HEK293 (cell line): ENCODE data around the gene GABRA6.

Experiments used
- CTCF ChIA-PET: fragments of 350-600 bp; formaldehyde crosslinking; extraction: SDS; loops from one replicate; lab custom pipeline; 2021; ENCODE audit warnings: antibody characterized with exemption; lab: Yijun Ruan, JAX
- POLR2A ChIA-PET: fragments of 300-600 bp; formaldehyde crosslinking; extraction: SDS; loops from one replicate; lab custom pipeline; 2020; ENCODE audit warnings: antibody characterized with exemption, inconsistent platforms; lab: Yijun Ruan, JAX
- H3K27ac ChIP-seq: fragments of 200-500 bp; sonication (Bioruptor generic); 2 replicates; pipeline ENCODE4 v1.5.1; 2014; ENCODE audit warnings: low read depth, low read length, control low read depth, inconsistent platforms; ENCODE audit errors: extremely low read depth
- H3K36me3 ChIP-seq, 2 experiments: fragments of 200-500 bp in 1 of 2; sonication (Bioruptor generic) in 1 of 2; 1 replicate in 1 of 2; 2 replicates in 1 of 2; pipeline ENCODE4 v1.5.1; 2014 to 2017; ENCODE audit warnings: inconsistent platforms in 2 of 2, low read length in 2 of 2; ENCODE audit not compliant: control insufficient read depth in 2 of 2, insufficient read depth in 1 of 2
- H3K4me1 ChIP-seq: fragments of 200-500 bp; sonication (Bioruptor generic); 2 replicates; pipeline ENCODE4 v1.5.1; 2014; ENCODE audit warnings: mild to moderate bottlenecking, low read length, inconsistent platforms; ENCODE audit not compliant: control insufficient read depth, insufficient read depth
- H3K4me3 ChIP-seq: 2 replicates; pipeline ENCODE4 v1.5.1; 2011; ENCODE audit warnings: low read depth, mild to moderate bottlenecking, control low read depth, low read length, moderate library complexity
- H3K9me3 ChIP-seq: fragments of 200-500 bp; sonication (Bioruptor generic); 2 replicates; pipeline ENCODE4 v1.5.1; 2014; ENCODE audit warnings: low read depth, low read length, inconsistent platforms; ENCODE audit not compliant: control insufficient read depth, insufficient read depth
- GLI4 ChIP-seq: fragments of 450-650 bp; formaldehyde crosslinking; IDR thresholded peaks from 2 replicates; pipeline ENCODE4 v1.5.1; 2016; ENCODE audit warnings: missing biosample characterization, missing genetic modification characterization
- INSM2 ChIP-seq: fragments of 450-650 bp; formaldehyde crosslinking; IDR thresholded peaks from 2 replicates; pipeline ENCODE4 v1.5.1; 2016; ENCODE audit warnings: missing biosample characterization, missing genetic modification characterization
- SALL2 ChIP-seq: fragments of 450-650 bp; formaldehyde crosslinking; IDR thresholded peaks from 2 replicates; pipeline ENCODE4 v1.5.0; 2017; ENCODE audit warnings: missing biosample characterization, mild to moderate bottlenecking, missing genetic modification characterization, borderline replicate concordance
- ZBTB20 ChIP-seq: fragments of 450-650 bp; formaldehyde crosslinking; IDR thresholded peaks from 2 replicates; pipeline ENCODE4 v1.5.1; 2016; ENCODE audit warnings: missing biosample characterization, missing genetic modification characterization
- ZBTB7A ChIP-seq: fragments of 450-650 bp; formaldehyde crosslinking; IDR thresholded peaks from 2 replicates; pipeline ENCODE4 v1.5.1; 2016; ENCODE audit warnings: low read depth, missing biosample characterization, missing genetic modification characterization
- ZFP3 ChIP-seq: fragments of 450-650 bp; formaldehyde crosslinking; IDR thresholded peaks from 2 replicates; pipeline ENCODE4 v1.5.1; 2016; ENCODE audit warnings: low read depth, missing biosample characterization, missing genetic modification characterization
- ZFP37 ChIP-seq: fragments of 450-650 bp; formaldehyde crosslinking; IDR thresholded peaks from 2 replicates; pipeline ENCODE4 v1.5.1; 2016; ENCODE audit warnings: missing biosample characterization, missing genetic modification characterization
- ZNF114 ChIP-seq: fragments of 450-650 bp; formaldehyde crosslinking; IDR thresholded peaks from 2 replicates; pipeline ENCODE4 v1.5.0; 2017; ENCODE audit warnings: missing biosample characterization, missing genetic modification characterization
- ZNF138 ChIP-seq: fragments of 450-650 bp; formaldehyde crosslinking; IDR thresholded peaks from 2 replicates; pipeline ENCODE4 v1.5.1; 2016; ENCODE audit warnings: missing biosample characterization, missing genetic modification characterization, borderline replicate concordance
- ZNF157 ChIP-seq: fragments of 450-650 bp; formaldehyde crosslinking; IDR thresholded peaks from 2 replicates; pipeline ENCODE4 v1.5.1; 2016; ENCODE audit warnings: missing biosample characterization, missing genetic modification characterization
- ZNF175 ChIP-seq: fragments of 450-650 bp; formaldehyde crosslinking; IDR thresholded peaks from 2 replicates; pipeline ENCODE4 v1.5.1; 2016; ENCODE audit warnings: missing biosample characterization, missing genetic modification characterization
- ZNF239 ChIP-seq: fragments of 450-650 bp; formaldehyde crosslinking; IDR thresholded peaks from 2 replicates; pipeline ENCODE4 v1.5.1; 2016; ENCODE audit warnings: missing biosample characterization, missing genetic modification characterization
- ZNF302 ChIP-seq: fragments of 450-650 bp; formaldehyde crosslinking; IDR thresholded peaks from 2 replicates; pipeline ENCODE4 v1.5.1; 2016; ENCODE audit warnings: missing biosample characterization, missing genetic modification characterization, low read depth
- ZNF341 ChIP-seq: fragments of 450-650 bp; formaldehyde crosslinking; IDR thresholded peaks from 2 replicates; pipeline ENCODE4; 2016; ENCODE audit warnings: low read depth, missing biosample characterization, missing genetic modification characterization
- ZNF423 ChIP-seq: fragments of 450-650 bp; formaldehyde crosslinking; IDR thresholded peaks from 2 replicates; pipeline ENCODE4 v1.5.1; 2016; ENCODE audit warnings: missing biosample characterization, missing genetic modification characterization
- ZNF488 ChIP-seq: fragments of 450-650 bp; formaldehyde crosslinking; IDR thresholded peaks from 2 replicates; pipeline ENCODE4 v1.5.1; 2016; ENCODE audit warnings: missing biosample characterization, missing genetic modification characterization
- ZNF510 ChIP-seq: fragments of 450-650 bp; formaldehyde crosslinking; IDR thresholded peaks from 2 replicates; pipeline ENCODE4 v1.5.1; 2018; ENCODE audit warnings: mild to moderate bottlenecking, missing genetic modification characterization, missing biosample characterization; ENCODE audit not compliant: insufficient replicate concordance
- ZNF548 ChIP-seq: fragments of 450-650 bp; formaldehyde crosslinking; IDR thresholded peaks from 2 replicates; pipeline ENCODE4 v1.5.1; 2016; ENCODE audit warnings: missing biosample characterization, missing genetic modification characterization
- ZNF555 ChIP-seq: fragments of 450-650 bp; formaldehyde crosslinking; conservative IDR thresholded peaks from 2 replicates; pipeline ENCODE4 v1.5.1; 2017; ENCODE audit warnings: missing biosample characterization, mild to moderate bottlenecking, missing genetic modification characterization, inconsistent platforms
- ZNF768 ChIP-seq: fragments of 450-650 bp; formaldehyde crosslinking; IDR thresholded peaks from 2 replicates; pipeline ENCODE4 v1.5.1; 2018; ENCODE audit warnings: missing biosample characterization, mild to moderate bottlenecking, missing genetic modification characterization
- ZNF792 ChIP-seq: fragments of 450-650 bp; formaldehyde crosslinking; IDR thresholded peaks from 2 replicates; pipeline ENCODE4 v1.5.1; 2016; ENCODE audit warnings: missing biosample characterization, missing genetic modification characterization
- TF ChIP-seq, protein P1 (sequence below): fragments of 450-650 bp; formaldehyde crosslinking; IDR thresholded peaks from 2 replicates; pipeline ENCODE4 v1.5.1; 2016; ENCODE audit warnings: missing biosample characterization, missing genetic modification characterization
- TF ChIP-seq, protein P2 (sequence below): fragments of 450-650 bp; formaldehyde crosslinking; IDR thresholded peaks from 2 replicates; pipeline ENCODE4 v1.5.1; 2016; ENCODE audit warnings: missing biosample characterization, missing genetic modification characterization
- TF ChIP-seq, protein P3 (sequence below): fragments of 450-650 bp; formaldehyde crosslinking; IDR thresholded peaks from 2 replicates; pipeline ENCODE4 v1.5.1; 2017; ENCODE audit warnings: missing biosample characterization, missing genetic modification characterization

Gene GABRA6

DNA sequence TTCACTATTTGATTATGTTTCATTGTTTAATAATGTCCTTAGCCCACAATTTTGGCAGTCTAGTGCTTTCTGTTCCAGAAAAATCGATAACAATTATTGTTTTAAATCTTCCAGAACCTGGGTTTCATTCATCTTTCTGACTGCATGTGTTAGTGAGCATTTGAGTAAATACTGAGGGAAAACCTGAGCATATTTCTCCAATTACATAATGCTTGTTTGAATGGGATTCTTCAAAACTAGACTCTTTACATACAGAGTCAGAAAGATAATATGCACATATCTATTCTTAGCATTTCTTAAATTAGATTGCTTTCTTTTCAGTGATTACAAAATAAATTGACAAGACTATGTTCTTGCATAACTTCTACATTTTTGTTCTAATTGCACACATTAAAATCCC is 21.9 kb downstream of the GABRA6 start (continued):
- no peak for TF ChIP-seq ZFP3 (tag by site-specific recombination)

DNA sequence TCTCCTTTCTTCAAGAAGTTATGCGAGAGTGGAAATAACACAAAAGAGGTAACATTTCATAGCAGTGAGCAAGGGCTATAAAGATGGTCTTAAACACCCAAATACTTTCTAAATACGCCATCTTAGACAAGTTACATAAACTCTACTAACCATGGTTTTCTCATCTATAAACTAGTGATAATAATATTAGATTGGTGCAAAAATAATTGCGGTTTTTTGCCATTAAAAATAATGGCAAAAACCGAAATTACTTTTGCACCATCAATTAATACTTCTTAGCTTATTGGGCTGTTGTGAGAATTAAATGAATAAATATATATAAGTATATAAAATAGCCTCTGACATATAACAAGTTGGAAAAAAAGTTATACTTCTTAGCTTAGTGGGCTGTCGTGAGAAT is 23.7 kb downstream of the GABRA6 start:
- Histone ChIP-seq H3K27ac (no peak overlapping the region), H3K4me1 (no peaks in the 10 kb centered on the region), H3K4me3 (no peak overlapping the region), H3K36me3 (no peaks in the 10 kb centered on the region), H3K9me3 (no peaks in the 10 kb centered on the region)
- POLR2A ChIA-PET, result no interaction called here
- TF ChIP-seq ZBTB7A (no peak), ZNF423 (no peak), ZNF302 (no peak), ZBTB20 (tag by site-specific recombination) (no peak), ZNF175 (tag by site-specific recombination) (no peak), SALL2 (no peak), GLI4 (tag by site-specific recombination) (no peak)
- TF ChIP-seq, protein P1, sequence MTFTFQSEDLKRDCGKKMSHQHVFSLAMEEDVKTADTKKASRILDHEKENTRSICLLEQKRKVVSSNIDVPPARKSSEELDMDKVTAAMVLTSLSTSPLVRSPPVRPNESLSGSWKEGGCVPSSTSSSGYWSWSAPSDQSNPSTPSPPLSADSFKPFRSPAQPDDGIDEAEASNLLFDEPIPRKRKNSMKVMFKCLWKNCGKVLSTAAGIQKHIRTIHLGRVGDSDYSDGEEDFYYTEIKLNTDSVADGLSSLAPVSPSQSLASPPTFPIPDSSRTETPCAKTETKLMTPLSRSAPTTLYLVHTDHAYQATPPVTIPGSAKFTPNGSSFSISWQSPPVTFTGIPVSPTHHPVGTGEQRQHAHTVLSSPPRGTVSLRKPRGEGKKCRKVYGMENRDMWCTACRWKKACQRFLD (tag by site-specific recombination), result no peak
- CTCF ChIA-PET, result no interaction called here

GRCh38 chr5:161713042-161713441 is 27.5 kb downstream of the GABRA6 start:
- Histone ChIP-seq H3K4me3 (no peak overlapping the region), H3K27ac (no peak overlapping the region), H3K36me3 (no peaks in the 10 kb centered on the region), H3K4me1 (no peaks in the 10 kb centered on the region)
- CTCF ChIA-PET, result no interaction called here
- no peak for TF ChIP-seq ZNF114 (tag by site-specific recombination)
- no peak for TF ChIP-seq ZNF768
- TF ChIP-seq ZNF239 (tag by site-specific recombination), result no peak
- TF ChIP-seq ZNF488, result no peak
- TF ChIP-seq, protein P2, sequence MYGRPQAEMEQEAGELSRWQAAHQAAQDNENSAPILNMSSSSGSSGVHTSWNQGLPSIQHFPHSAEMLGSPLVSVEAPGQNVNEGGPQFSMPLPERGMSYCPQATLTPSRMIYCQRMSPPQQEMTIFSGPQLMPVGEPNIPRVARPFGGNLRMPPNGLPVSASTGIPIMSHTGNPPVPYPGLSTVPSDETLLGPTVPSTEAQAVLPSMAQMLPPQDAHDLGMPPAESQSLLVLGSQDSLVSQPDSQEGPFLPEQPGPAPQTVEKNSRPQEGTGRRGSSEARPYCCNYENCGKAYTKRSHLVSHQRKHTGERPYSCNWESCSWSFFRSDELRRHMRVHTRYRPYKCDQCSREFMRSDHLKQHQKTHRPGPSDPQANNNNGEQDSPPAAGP (tag by site-specific recombination), result no peak
- no peak for TF ChIP-seq ZNF555 (tag by site-specific recombination)
- no peak for TF ChIP-seq ZNF157 (tag by site-specific recombination)
- no peak for TF ChIP-seq ZNF510 (tag by site-specific recombination)
- TF ChIP-seq ZNF548 (tag by site-specific recombination), result no peak
- no peak for TF ChIP-seq INSM2
- no peak for TF ChIP-seq ZNF138
- TF ChIP-seq, protein P3, sequence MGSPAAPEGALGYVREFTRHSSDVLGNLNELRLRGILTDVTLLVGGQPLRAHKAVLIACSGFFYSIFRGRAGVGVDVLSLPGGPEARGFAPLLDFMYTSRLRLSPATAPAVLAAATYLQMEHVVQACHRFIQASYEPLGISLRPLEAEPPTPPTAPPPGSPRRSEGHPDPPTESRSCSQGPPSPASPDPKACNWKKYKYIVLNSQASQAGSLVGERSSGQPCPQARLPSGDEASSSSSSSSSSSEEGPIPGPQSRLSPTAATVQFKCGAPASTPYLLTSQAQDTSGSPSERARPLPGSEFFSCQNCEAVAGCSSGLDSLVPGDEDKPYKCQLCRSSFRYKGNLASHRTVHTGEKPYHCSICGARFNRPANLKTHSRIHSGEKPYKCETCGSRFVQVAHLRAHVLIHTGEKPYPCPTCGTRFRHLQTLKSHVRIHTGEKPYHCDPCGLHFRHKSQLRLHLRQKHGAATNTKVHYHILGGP (tag by site-specific recombination), result no peak
- no peak for TF ChIP-seq ZNF341 (tag by site-specific recombination)
- TF ChIP-seq ZFP37, result no peak
- no peak for TF ChIP-seq ZNF792 (tag by site-specific recombination)
- TF ChIP-seq, all 188 proteins: peak for 0
- POLR2A ChIA-PET, result no interaction called here
- H3K9me3 ChIP-seq, result no peaks in the 10 kb centered on the region
